OCI-LY1 (cell line): ENCODE results near the gene PRR33.

Experiments
- CTCF ChIP-seq: fragments of 200-600 bp; sonication (generic), shearing (Covaris generic); IDR thresholded peaks from 2 replicates; pipeline ENCODE4 v1.5.1; 2017; ENCODE audit warnings: mild to moderate bottlenecking, antibody characterized with exemption, low read length, moderate library complexity, mixed read lengths
- EZH2 ChIP-seq: fragments of 200-600 bp; sonication (generic), shearing (Covaris generic); IDR thresholded peaks from 2 replicates; pipeline ENCODE4 v1.8.0; 2017; ENCODE audit warnings: borderline replicate concordance, mixed run types, mild to moderate bottlenecking, antibody characterized with exemption, low read length, moderate library complexity, mixed read lengths

- TF ChIP-seq CTCF = no peak
- no peak for TF ChIP-seq EZH2
Observed at GRCh38 chr11:1928891-1929541, 37.3 kb upstream of the PRR33 start.
